KOPT-K1 (cell line): ENCODE data around the gene NCCRP1.

Experiments used
- H3K27ac ChIP-seq: fragments of 200-600 bp; sonication (generic); 2 replicates; pipeline ENCODE4 v1.5.1; 2016; ENCODE audit warnings: antibody characterized with exemption, mild to moderate bottlenecking, low read depth, low read length; ENCODE audit not compliant: poor library complexity, severe bottlenecking
- H3K36me3 ChIP-seq: fragments of 200-600 bp; sonication (generic); 2 replicates; pipeline ENCODE4 v1.5.1; 2017; ENCODE audit warnings: antibody characterized with exemption, mild to moderate bottlenecking, low read length, moderate library complexity; ENCODE audit not compliant: insufficient read depth
- H3K9me3 ChIP-seq: fragments of 200-600 bp; sonication (generic); 2 replicates; pipeline ENCODE4 v1.5.1; 2017; ENCODE audit warnings: antibody characterized with exemption, low read length, mild to moderate bottlenecking; ENCODE audit not compliant: insufficient read depth, poor library complexity, severe bottlenecking

Gene NCCRP1

DNA sequence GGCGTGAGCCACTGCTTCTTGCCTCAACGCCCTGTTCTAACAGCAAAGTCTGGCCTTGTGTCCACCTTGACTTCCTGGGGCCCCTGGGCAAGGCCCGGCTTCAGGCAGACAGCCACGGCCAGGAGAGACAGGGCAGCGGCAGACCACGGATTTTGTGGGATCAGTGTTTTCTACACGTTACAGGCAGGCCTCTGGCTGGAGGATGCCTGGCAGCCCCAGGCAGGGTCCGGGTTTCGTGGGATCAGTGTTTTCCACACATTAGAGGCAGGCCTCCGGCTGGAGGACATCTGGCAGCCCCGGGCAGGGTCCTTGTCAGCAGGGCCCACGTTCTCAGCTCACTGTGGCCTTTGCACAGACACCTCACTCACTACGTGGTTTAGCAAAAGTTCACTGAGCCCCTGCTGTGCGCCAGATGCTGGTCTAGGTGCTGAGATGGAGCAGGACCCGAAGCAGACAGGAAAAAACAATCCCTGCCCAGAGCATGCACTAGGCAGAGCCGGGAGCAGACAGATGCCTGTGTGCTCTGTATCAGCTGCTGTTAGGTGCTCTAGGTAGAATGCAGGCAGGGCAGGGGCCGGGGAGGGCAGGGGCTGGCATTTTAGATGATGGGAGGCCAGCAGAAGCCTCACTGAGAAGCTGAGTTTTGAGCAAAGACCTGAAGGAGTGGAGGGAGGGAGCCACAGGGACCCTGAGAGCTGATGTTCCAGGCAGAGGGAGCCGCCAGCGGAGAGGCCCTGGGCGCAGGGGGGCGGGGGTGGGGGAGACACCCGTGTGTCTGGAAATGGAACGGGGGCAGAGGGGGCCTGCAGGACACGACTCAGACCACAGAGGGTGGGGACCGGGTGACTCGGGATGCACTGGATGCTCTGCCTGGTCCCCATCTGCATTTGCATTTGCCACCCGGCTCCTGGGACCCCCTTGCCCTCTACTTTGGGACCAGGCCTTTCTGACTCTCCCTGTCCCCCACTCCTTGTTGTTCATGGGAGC is 25.0 kb upstream of the NCCRP1 start:
- no peak overlapping the region for H3K27ac ChIP-seq
- H3K9me3 ChIP-seq = no peaks in the 10 kb centered on the region
- peaks cover 54% of the 10 kb centered on the region for H3K36me3 ChIP-seq

DNA sequence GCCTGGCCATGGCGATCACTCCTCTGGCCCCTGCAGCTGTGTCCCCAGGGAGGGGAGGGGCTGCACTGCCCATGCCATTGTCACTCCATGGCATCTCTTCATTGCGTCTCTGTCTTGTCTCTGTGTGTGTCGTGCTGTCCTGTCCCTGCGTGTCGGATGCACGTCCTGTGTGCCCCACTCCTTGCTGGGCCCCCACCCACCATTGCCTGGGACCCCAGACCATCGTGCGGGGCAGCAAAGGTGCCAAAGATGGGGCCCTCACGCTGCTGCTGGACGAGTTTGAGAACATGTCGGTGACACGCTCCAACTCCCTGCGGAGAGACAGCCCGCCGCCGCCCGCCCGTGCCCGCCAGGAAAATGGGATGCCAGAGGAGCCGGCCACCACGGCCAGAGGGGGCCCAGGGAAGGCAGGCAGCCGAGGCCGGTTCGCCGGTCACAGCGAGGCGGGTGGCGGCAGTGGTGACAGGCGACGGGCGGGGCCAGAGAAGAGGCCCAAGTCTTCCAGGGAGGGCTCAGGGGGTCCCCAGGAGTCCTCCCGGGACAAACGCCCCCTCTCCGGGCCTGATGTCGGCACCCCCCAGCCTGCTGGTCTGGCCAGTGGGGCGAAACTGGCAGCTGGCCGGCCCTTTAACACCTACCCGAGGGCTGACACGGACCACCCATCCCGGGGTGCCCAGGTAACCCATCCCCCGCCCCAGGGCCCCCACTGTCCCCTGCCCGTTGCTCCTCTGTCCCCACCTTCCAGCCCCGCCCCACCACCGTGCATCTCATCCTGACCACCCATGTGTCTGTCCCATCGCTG is 23.9 kb upstream of the NCCRP1 start:
- no peaks in the 10 kb centered on the region for H3K9me3 ChIP-seq
- no peak overlapping the region for H3K27ac ChIP-seq
- peaks cover 65% of the 10 kb centered on the region for H3K36me3 ChIP-seq

DNA sequence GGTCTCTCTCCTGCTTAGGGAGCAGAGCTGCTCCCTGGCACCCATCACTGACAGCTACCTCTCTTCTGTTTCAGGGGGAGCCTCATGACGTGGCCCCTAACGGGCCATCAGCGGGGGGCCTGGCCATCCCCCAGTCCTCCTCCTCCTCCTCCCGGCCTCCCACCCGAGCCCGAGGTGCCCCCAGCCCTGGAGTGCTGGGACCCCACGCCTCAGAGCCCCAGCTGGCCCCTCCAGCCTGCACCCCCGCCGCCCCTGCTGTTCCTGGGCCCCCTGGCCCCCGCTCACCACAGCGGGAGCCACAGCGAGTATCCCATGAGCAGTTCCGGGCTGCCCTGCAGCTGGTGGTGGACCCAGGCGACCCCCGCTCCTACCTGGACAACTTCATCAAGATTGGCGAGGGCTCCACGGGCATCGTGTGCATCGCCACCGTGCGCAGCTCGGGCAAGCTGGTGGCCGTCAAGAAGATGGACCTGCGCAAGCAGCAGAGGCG is 23.2 kb upstream of the NCCRP1 start:
- H3K36me3 ChIP-seq = peaks cover 71% of the 10 kb centered on the region
- no peaks in the 10 kb centered on the region for H3K9me3 ChIP-seq
- no peak overlapping the region for H3K27ac ChIP-seq

DNA sequence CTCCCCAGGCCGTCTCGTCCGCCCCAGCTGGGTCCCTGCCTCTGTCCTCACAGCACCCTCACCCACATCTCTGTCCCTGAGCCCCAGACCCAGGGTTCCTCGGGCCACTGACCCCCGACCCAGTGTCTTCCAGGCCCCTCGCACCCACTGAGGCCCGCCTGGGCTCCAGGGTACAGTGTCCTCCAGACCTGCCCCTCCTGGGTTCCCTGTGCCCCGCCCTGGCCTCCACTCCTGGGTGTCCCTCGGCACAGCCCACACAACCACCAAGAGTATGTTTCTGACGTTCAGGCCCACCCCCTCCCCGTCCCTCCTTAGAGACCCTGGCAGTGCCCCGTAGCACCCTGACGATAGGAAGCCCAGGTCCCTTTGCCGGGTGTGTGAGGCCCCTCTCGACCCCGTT is 22.6 kb upstream of the NCCRP1 start:
- Histone ChIP-seq H3K27ac (no peak overlapping the region), H3K9me3 (no peaks in the 10 kb centered on the region), H3K36me3 (peaks cover 76% of the 10 kb centered on the region)

DNA sequence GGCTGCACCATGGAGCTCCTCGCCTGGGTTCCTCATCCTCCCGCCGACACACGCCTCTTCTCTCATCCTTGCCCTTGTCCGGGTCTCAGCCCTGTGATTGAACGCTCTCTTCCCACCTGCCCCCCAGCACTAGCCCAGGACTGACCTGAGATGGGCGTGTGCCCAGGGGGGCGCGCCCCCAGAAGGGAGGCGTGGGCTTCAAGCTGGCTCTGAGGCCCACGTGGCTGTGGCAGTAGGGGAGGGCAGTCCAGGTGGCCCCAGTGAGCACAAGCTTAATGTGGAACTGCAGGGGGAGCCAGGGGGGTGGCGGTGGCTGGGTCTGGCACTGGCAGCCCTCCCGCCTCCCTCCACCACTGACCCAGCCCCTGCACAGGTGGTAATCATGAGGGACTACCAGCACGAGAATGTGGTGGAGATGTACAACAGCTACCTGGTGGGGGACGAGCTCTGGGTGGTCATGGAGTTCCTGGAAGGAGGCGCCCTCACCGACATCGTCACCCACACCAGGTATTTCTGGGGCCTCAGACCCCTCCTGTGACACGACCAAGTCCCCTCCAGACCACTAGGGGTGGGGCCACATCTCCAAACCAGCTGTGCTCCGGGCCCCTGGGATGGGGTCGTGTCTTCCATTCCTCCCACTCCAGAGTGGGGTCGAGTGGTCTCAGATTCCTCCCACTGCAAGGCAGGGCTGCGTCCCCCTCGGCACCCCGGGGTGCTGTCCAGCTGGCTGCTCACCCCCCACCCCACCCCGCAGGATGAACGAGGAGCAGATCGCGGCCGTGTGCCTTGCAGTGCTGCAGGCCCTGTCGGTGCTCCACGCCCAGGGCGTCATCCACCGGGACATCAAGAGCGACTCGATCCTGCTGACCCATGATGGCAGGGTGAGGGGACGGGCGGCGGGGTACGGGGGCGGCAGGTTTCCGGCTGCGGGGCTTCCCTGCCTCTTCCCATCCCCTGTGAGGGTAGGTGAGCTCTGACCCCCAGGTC is 21.9 kb upstream of the NCCRP1 start:
- peaks cover 78% of the 10 kb centered on the region for H3K36me3 ChIP-seq
- no peaks in the 10 kb centered on the region for H3K9me3 ChIP-seq
- no peak overlapping the region for H3K27ac ChIP-seq

DNA sequence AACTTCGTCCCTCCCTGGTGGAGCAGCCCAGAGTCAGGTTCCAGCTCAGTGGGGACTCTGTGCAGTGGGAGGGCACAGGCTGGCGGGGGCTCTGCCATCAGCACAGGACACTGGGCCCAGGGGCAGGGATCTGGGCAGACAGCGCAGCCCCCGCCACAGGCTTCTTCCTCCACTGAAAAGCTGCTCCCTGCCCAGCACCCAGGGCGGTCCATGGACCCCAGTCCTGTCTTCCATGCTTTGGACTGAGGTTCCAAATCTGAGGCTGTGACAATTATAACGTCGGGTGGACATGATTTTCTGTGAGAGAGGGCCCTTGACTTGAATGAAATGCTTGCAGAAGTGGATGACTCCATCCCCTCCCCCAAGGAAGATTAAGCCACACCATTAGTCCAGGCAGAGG is 21.2 kb upstream of the NCCRP1 start:
- no peaks in the 10 kb centered on the region for H3K9me3 ChIP-seq
- no peak overlapping the region for H3K27ac ChIP-seq
- peaks cover 74% of the 10 kb centered on the region for H3K36me3 ChIP-seq

DNA sequence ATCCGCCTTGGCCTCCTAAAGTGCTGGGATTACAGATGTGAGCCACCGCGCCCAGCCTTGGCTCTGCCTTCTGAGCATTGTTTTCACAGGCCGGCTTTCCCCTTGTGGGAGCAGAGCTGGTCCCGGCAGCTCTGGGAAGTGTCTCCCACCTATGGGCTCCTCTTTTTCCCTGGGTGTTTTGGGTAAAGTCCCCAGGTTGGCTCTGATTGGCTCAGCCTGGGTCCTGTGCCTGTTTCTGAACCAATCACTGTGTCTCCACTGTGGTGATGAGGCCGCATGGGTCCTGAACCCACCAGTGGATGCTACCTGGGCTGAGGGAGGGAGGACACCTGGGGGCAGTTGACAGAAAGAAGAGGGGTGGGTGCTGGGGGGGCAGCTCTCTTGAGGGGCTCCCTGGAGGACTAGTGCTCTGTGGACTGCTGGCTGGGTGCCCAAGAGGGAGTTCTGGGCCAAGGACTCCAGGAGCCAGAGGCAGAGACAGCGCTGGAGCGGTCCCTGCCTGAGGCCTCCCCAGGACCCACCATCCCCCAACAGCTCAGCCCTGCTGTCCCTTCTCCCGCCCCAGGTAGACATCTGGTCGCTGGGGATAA is 19.6 kb upstream of the NCCRP1 start:
- Histone ChIP-seq H3K27ac (no peak overlapping the region), H3K9me3 (no peaks in the 10 kb centered on the region), H3K36me3 (peaks cover 74% of the 10 kb centered on the region)

DNA sequence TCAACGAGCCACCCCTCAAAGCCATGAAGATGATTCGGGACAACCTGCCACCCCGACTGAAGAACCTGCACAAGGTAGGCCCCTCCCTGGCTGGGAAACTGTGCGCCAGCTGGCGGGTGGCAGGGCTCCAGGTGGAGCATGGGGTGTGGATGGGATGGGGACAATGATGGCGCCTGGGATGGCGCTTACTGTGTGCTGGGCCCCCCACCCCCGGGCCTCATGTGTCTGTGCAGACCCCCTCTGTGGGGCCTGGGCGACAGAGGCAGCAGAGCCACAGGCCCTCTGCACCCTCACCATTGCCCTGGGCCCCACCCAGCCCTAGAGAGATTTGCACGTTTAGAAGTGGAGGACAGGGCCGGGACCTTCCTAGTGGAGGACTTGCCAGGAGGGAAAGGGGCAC is 19.0 kb upstream of the NCCRP1 start:
- H3K36me3 ChIP-seq = peaks cover 68% of the 10 kb centered on the region
- no peak overlapping the region for H3K27ac ChIP-seq
- no peaks in the 10 kb centered on the region for H3K9me3 ChIP-seq

DNA sequence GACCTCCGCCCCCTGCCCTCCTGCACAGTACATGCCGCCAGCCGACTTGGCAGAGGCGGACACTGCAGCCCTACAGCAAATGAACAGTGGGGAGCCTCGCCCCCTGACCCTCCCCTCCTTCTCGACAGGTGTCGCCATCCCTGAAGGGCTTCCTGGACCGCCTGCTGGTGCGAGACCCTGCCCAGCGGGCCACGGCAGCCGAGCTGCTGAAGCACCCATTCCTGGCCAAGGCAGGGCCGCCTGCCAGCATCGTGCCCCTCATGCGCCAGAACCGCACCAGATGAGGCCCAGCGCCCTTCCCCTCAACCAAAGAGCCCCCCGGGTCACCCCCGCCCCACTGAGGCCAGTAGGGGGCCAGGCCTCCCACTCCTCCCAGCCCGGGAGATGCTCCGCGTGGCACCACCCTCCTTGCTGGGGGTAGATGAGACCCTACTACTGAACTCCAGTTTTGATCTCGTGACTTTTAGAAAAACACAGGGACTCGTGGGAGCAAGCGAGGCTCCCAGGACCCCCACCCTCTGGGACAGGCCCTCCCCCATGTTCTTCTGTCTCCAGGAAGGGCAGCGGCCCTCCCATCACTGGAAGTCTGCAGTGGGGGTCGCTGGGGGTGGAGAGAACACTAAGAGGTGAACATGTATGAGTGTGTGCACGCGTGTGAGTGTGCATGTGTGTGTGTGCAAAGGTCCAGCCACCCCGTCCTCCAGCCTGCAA is 18.3 kb upstream of the NCCRP1 start:
- Histone ChIP-seq H3K27ac (no peak overlapping the region), H3K36me3 (peaks cover 67% of the 10 kb centered on the region), H3K9me3 (no peaks in the 10 kb centered on the region)

DNA sequence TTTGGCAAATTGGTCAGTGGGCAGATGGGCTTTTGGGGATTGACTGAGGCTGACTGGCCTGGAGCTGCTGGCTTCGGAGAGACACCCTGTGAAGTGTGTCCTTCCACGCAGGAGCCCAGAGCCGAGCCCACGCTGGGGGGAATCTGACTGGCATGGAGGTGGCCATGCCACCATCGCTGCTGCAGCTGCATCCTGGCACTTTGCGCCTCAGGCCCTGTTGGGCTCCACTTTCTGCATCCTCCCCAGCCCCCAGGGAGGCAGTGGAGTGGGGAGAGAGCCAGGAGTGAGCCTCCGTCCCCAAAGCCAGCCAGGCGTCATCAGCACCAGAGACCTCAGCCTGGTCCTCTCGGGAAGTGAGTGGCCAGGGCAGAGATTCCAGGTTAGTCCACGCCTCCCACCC is 17.0 kb upstream of the NCCRP1 start:
- H3K27ac ChIP-seq = no peak overlapping the region
- H3K36me3 ChIP-seq = peaks cover 58% of the 10 kb centered on the region
- no peaks in the 10 kb centered on the region for H3K9me3 ChIP-seq

DNA sequence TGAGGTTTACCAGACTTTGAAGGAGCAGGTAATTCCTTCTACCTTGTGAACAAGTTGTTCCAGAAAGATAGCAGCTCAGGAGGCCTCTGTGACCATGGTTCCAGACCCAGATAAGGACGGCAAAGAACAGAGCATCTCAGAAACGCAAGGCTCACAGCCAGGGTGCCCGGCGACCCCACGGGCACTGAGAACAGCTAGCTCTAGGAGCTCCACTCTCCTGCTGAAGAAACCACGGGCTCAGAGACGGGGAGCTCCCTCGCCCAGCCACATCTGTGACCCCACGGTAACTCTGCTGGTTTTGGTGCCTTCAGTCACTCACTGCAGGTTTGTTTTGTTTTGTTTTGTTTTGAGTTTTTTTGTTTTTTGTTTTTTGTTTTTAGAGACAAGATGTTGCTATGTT is 16.0 kb upstream of the NCCRP1 start:
- Histone ChIP-seq H3K27ac (no peak overlapping the region), H3K9me3 (no peaks in the 10 kb centered on the region), H3K36me3 (peaks cover 49% of the 10 kb centered on the region)

DNA sequence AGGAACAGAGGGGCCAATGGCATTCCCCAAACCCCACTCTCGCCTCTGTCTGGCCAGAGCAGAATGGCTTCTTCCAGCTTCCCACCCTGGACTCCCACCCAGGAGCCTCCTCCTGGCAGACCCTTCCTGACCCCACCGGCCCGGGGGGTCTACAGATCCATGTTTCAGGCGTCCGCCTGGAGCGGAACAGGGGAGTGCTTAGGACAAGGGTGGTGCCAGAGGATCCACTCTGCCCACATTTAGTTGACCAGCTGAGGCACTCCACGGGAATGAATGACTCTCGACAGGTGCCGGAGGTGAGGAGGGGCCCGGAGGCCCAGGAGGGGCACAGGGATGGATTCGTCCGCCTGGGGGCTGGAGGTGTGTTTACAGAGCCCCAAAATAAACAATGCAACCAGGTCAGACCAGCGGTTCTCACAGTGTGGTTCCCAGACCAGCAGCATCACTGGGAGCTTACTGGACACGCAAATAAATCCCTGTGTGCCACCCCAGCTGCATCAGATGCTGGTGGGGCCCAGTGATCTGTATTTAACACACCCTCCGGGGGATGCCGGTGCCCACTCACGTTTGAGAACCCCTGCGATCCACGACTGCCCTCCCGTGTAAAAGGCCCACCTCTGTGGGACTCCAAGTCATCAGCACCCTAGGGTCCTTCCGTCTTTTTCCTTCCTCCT is 15.1 kb upstream of the NCCRP1 start:
- no peak overlapping the region for H3K27ac ChIP-seq
- H3K36me3 ChIP-seq = peaks cover 41% of the 10 kb centered on the region
- H3K9me3 ChIP-seq = no peaks in the 10 kb centered on the region

DNA sequence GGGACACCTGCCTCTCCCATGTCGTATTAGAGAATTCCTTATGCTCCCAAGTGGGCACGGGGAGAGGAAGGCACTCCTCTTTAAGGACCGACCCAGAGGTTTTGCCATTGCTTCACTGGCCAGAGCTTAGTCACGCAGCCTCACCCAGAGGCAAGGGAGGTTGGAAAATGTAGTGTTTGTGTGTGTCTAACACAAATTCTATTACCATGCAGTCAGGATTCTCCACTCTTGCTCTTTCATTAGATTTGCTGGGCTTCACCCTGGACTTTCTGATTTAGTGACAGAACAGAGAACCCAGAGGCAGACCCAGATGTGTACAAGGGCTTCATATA is 14.6 kb upstream of the NCCRP1 start:
- peaks cover 38% of the 10 kb centered on the region for H3K36me3 ChIP-seq
- H3K27ac ChIP-seq = no peak overlapping the region
- no peaks in the 10 kb centered on the region for H3K9me3 ChIP-seq
